ENCODE results near the gene FCER1G. TPM values are rescaled to one million over a fixed set of nuclear protein-coding genes. Genes with fewer than 3 reads are reported as not detected.
"Not testable (repeated sequence)": the region's sequence is repeated elsewhere in the genome, so short reads cannot be mapped to it uniquely, and the experiment has no call there.

Gene FCER1G
- polyA plus RNA-seq, 4 donors: 11.6 to 79.8 (median 41.8) TPM

- H3K27me3 ChIP-seq (ENCODE audit: control insufficient read depth in 3 of 3, insufficient read depth in 3 of 3, low read length in 3 of 3): no peaks in the 10 kb centered on the region
- H3K36me3 ChIP-seq (ENCODE audit: control insufficient read depth in 3 of 3, insufficient read depth in 2 of 3, low read depth in 1 of 3, low read length in 3 of 3): no peaks in the 10 kb centered on the region
- H3K9me3 ChIP-seq (ENCODE audit: control insufficient read depth in 2 of 2, insufficient read depth in 1 of 2, low read depth in 1 of 2, low read length in 1 of 2): no peaks in the 10 kb centered on the region
- DNase-seq: peak; percentile 87 to 94
- FAIRE-seq: no peak
- no peak within 1 kb of the TSS for H3K4me3 ChIP-seq (ENCODE audit: low read depth in 1 of 3, low read length in 3 of 3)
- H3K4me1 ChIP-seq (ENCODE audit: control insufficient read depth in 3 of 3, insufficient read depth in 2 of 3, low read depth in 1 of 3, low read length in 2 of 3): peaks cover 0 to 17% (median 0%) of the 10 kb centered on the region in 3 donors
- peak within 1 kb of the TSS in 2 of 3 donors; percentile 16 to 82 for H3K27ac ChIP-seq (ENCODE audit: low read depth in 1 of 3, low read length in 2 of 3)
- WGBS, 3 donors: 4 to 54% (median 34%) methylated on average over 4 of the region's 4 CpGs
Measured at GRCh38 chr1:161238039-161238473, 23.0 kb downstream of the FCER1G start, which contains the start of gene NR1I3. Gene NR1I3, minus strand, starts transcription at chr1:161238203. Its CDS starts 1,638 bp downstream, at chr1:161236565.

- Histone ChIP-seq H3K4me3 (ENCODE audit: low read depth in 1 of 3, low read length in 3 of 3) (no peak overlapping the region), H3K27ac (ENCODE audit: low read depth in 1 of 3, low read length in 2 of 3) (no peak overlapping the region), H3K27me3 (ENCODE audit: control insufficient read depth in 3 of 3, insufficient read depth in 3 of 3, low read length in 3 of 3) (no peaks in the 10 kb centered on the region), H3K4me1 (ENCODE audit: control insufficient read depth in 3 of 3, insufficient read depth in 2 of 3, low read depth in 1 of 3, low read length in 2 of 3) (peaks cover 0 to 15% (median 0%) of the 10 kb centered on the region in 3 donors), H3K9me3 (ENCODE audit: control insufficient read depth in 2 of 2, insufficient read depth in 1 of 2, low read depth in 1 of 2, low read length in 1 of 2) (no peaks in the 10 kb centered on the region), H3K36me3 (ENCODE audit: control insufficient read depth in 3 of 3, insufficient read depth in 2 of 3, low read depth in 1 of 3, low read length in 3 of 3) (no peaks in the 10 kb centered on the region)
- FAIRE-seq: no peak
- 76 to 96% (median 80%) methylated on average over 3 of the region's 3 CpGs for WGBS, 3 donors
- DNase-seq: no peak
Measured at GRCh38 chr1:161241682-161242081, 26.6 kb downstream of the FCER1G start.

GRCh38 chr1:161242313-161242712 is 27.2 kb downstream of the FCER1G start:
- FAIRE-seq (no peak), DNase-seq (no peak)
- H3K4me1 ChIP-seq (ENCODE audit: control insufficient read depth in 3 of 3, insufficient read depth in 2 of 3, low read depth in 1 of 3, low read length in 2 of 3): peaks cover 0 to 15% (median 0%) of the 10 kb centered on the region in 3 donors
- no peak overlapping the region for H3K27ac ChIP-seq (ENCODE audit: low read depth in 1 of 3, low read length in 2 of 3)
- no peaks in the 10 kb centered on the region for H3K27me3 ChIP-seq (ENCODE audit: control insufficient read depth in 3 of 3, insufficient read depth in 3 of 3, low read length in 3 of 3)
- no peaks in the 10 kb centered on the region for H3K9me3 ChIP-seq (ENCODE audit: control insufficient read depth in 2 of 2, insufficient read depth in 1 of 2, low read depth in 1 of 2, low read length in 1 of 2)
- 63 to 82% (median 78%) methylated on average over 2 of the region's 2 CpGs for WGBS, 3 donors
- no peak overlapping the region for H3K4me3 ChIP-seq (ENCODE audit: low read depth in 1 of 3, low read length in 3 of 3)
- H3K36me3 ChIP-seq (ENCODE audit: control insufficient read depth in 3 of 3, insufficient read depth in 2 of 3, low read depth in 1 of 3, low read length in 3 of 3): no peaks in the 10 kb centered on the region

GRCh38 chr1:161244888-161245287 is 29.8 kb downstream of the FCER1G start:
- FAIRE-seq: no peak
- Histone ChIP-seq H3K27me3 (ENCODE audit: control insufficient read depth in 3 of 3, insufficient read depth in 3 of 3, low read length in 3 of 3) (no peaks in the 10 kb centered on the region), H3K4me3 (ENCODE audit: low read depth in 1 of 3, low read length in 3 of 3) (no peak overlapping the region), H3K9me3 (ENCODE audit: control insufficient read depth in 2 of 2, insufficient read depth in 1 of 2, low read depth in 1 of 2, low read length in 1 of 2) (no peaks in the 10 kb centered on the region), H3K36me3 (ENCODE audit: control insufficient read depth in 3 of 3, insufficient read depth in 2 of 3, low read depth in 1 of 3, low read length in 3 of 3) (no peaks in the 10 kb centered on the region), H3K27ac (ENCODE audit: low read depth in 1 of 3, low read length in 2 of 3) (no peak overlapping the region), H3K4me1 (ENCODE audit: control insufficient read depth in 3 of 3, insufficient read depth in 2 of 3, low read depth in 1 of 3, low read length in 2 of 3) (no peaks in the 10 kb centered on the region)
- no peak for DNase-seq
- 76 to 83% (median 80%) methylated on average over 4 of the region's 4 CpGs for WGBS, 3 donors

- not testable (repeated sequence) for H3K4me3 ChIP-seq (ENCODE audit: low read depth in 1 of 3, low read length in 3 of 3); H3K27me3 ChIP-seq (ENCODE audit: control insufficient read depth in 3 of 3, insufficient read depth in 3 of 3, low read length in 3 of 3); H3K27ac ChIP-seq (ENCODE audit: low read depth in 1 of 3, low read length in 2 of 3); H3K9me3 ChIP-seq (ENCODE audit: control insufficient read depth in 2 of 2, insufficient read depth in 1 of 2, low read depth in 1 of 2, low read length in 1 of 2); H3K36me3 ChIP-seq (ENCODE audit: control insufficient read depth in 3 of 3, insufficient read depth in 2 of 3, low read depth in 1 of 3, low read length in 3 of 3); H3K4me1 ChIP-seq (ENCODE audit: control insufficient read depth in 3 of 3, insufficient read depth in 2 of 3, low read depth in 1 of 3, low read length in 2 of 3); FAIRE-seq; DNase-seq
- WGBS, 3 donors: 89 to 94% (median 89%) methylated on average over 5 of the region's 5 CpGs
Measured at GRCh38 chr1:161250100-161250499, 35.0 kb downstream of the FCER1G start.

- DNase-seq (no peak), FAIRE-seq (no peak)
- 72 to 81% (median 81%) methylated on average over 6 to 7 of the region's 7 CpGs for WGBS, 3 donors
Measured at GRCh38 chr1:161250829-161251228, 35.7 kb downstream of the FCER1G start.

GRCh38 chr1:161251579-161251978 is 36.5 kb downstream of the FCER1G start:
- FAIRE-seq (no peak), DNase-seq (no peak)
- 93 to 99% (median 94%) methylated on average over 8 of the region's 8 CpGs for WGBS, 3 donors

More at GRCh38 chr1:161250829-161251228, 35.7 kb downstream of the FCER1G start:
- Histone ChIP-seq H3K27ac (ENCODE audit: low read depth in 1 of 3, low read length in 2 of 3) (no peak overlapping the region), H3K27me3 (ENCODE audit: control insufficient read depth in 3 of 3, insufficient read depth in 3 of 3, low read length in 3 of 3) (no peaks in the 10 kb centered on the region), H3K4me3 (ENCODE audit: low read depth in 1 of 3, low read length in 3 of 3) (no peak overlapping the region), H3K9me3 (ENCODE audit: control insufficient read depth in 2 of 2, insufficient read depth in 1 of 2, low read depth in 1 of 2, low read length in 1 of 2) (no peaks in the 10 kb centered on the region), H3K36me3 (ENCODE audit: control insufficient read depth in 3 of 3, insufficient read depth in 2 of 3, low read depth in 1 of 3, low read length in 3 of 3) (no peaks in the 10 kb centered on the region), H3K4me1 (ENCODE audit: control insufficient read depth in 3 of 3, insufficient read depth in 2 of 3, low read depth in 1 of 3, low read length in 2 of 3) (no peaks in the 10 kb centered on the region)

GRCh38 chr1:161255302-161255701 is 40.2 kb downstream of the FCER1G start:
- H3K4me3 ChIP-seq (ENCODE audit: low read depth in 1 of 3, low read length in 3 of 3); H3K4me1 ChIP-seq (ENCODE audit: control insufficient read depth in 3 of 3, insufficient read depth in 2 of 3, low read depth in 1 of 3, low read length in 2 of 3); DNase-seq; H3K36me3 ChIP-seq (ENCODE audit: control insufficient read depth in 3 of 3, insufficient read depth in 2 of 3, low read depth in 1 of 3, low read length in 3 of 3); H3K27ac ChIP-seq (ENCODE audit: low read depth in 1 of 3, low read length in 2 of 3); FAIRE-seq: not testable (repeated sequence)
- H3K27me3 ChIP-seq (ENCODE audit: control insufficient read depth in 3 of 3, insufficient read depth in 3 of 3, low read length in 3 of 3): peaks cover 0 to 13% (median 9%) of the 10 kb centered on the region in 3 donors
- WGBS, 3 donors: 82 to 85% (median 85%) methylated on average over 5 of the region's 5 CpGs
- peaks cover 0 to 14% of the 10 kb centered on the region in 2 donors for H3K9me3 ChIP-seq (ENCODE audit: control insufficient read depth in 2 of 2, insufficient read depth in 1 of 2, low read depth in 1 of 2, low read length in 1 of 2)

More at GRCh38 chr1:161251579-161251978, 36.5 kb downstream of the FCER1G start:
- H3K4me1 ChIP-seq (ENCODE audit: control insufficient read depth in 3 of 3, insufficient read depth in 2 of 3, low read depth in 1 of 3, low read length in 2 of 3): no peaks in the 10 kb centered on the region
- no peaks in the 10 kb centered on the region for H3K36me3 ChIP-seq (ENCODE audit: control insufficient read depth in 3 of 3, insufficient read depth in 2 of 3, low read depth in 1 of 3, low read length in 3 of 3)
- H3K27me3 ChIP-seq (ENCODE audit: control insufficient read depth in 3 of 3, insufficient read depth in 3 of 3, low read length in 3 of 3): no peaks in the 10 kb centered on the region
- no peak overlapping the region for H3K27ac ChIP-seq (ENCODE audit: low read depth in 1 of 3, low read length in 2 of 3)
- peaks cover 0 to under 1% of the 10 kb centered on the region in 2 donors for H3K9me3 ChIP-seq (ENCODE audit: control insufficient read depth in 2 of 2, insufficient read depth in 1 of 2, low read depth in 1 of 2, low read length in 1 of 2)
- H3K4me3 ChIP-seq (ENCODE audit: low read depth in 1 of 3, low read length in 3 of 3): no peak overlapping the region

Data from small intestine (tissue), 7 donors.